Stimulated activated naive CD8-positive, alpha-beta T cell treated with anti-CD3 and anti-CD28 coated beads, Interleukin-15, Interleukin-2, amounts not matched to agents 100 ng/mL and 50 ng/mL, for 24 hours (primary cell): Measurements from ENCODE around the gene RBM34.

Source experiments
- H3K27ac Mint-ChIP-seq: one replicate; pipeline ENCODE4 v1.8.0; 2021; ENCODE audit warnings: mild to moderate bottlenecking, mixed read lengths
- H3K27me3 Mint-ChIP-seq: one replicate; pipeline ENCODE4 v1.8.0; 2021; ENCODE audit warnings: mixed read lengths
- H3K36me3 Mint-ChIP-seq: one replicate; pipeline ENCODE4 v1.8.0; 2021; ENCODE audit warnings: low read depth, mixed read lengths
- H3K4me1 Mint-ChIP-seq: one replicate; pipeline ENCODE4 v1.8.0; 2021; ENCODE audit warnings: low read depth, mixed read lengths
- H3K4me3 Mint-ChIP-seq: one replicate; pipeline ENCODE4 v1.8.0; 2021; ENCODE audit warnings: mild to moderate bottlenecking, mixed read lengths
- H3K9me3 Mint-ChIP-seq: one replicate; pipeline ENCODE4 v1.8.0; 2021; ENCODE audit warnings: mixed read lengths

RBM34 gene

GRCh38 chr1:235112297-235113182 is 48.5 kb downstream of the RBM34 start:
- Mint-ChIP-seq H3K4me3 (no peak overlapping the region), H3K4me1 (peaks cover under 1% of the 10 kb centered on the region), H3K9me3 (no peaks in the 10 kb centered on the region), H3K36me3 (peaks cover 79% of the 10 kb centered on the region), H3K27ac (no peak overlapping the region), H3K27me3 (no peaks in the 10 kb centered on the region)

GRCh38 chr1:235111107-235111506 is 49.9 kb downstream of the RBM34 start:
- Mint-ChIP-seq H3K4me1 (peaks cover 11% of the 10 kb centered on the region), H3K36me3 (peaks cover 85% of the 10 kb centered on the region), H3K9me3 (no peaks in the 10 kb centered on the region), H3K27me3 (no peaks in the 10 kb centered on the region), H3K4me3 (no peak overlapping the region), H3K27ac (no peak overlapping the region)

- no peak overlapping the region for H3K27ac Mint-ChIP-seq
- H3K4me3 Mint-ChIP-seq, result no peak overlapping the region
- peaks cover 30% of the 10 kb centered on the region for H3K4me1 Mint-ChIP-seq
- no peaks in the 10 kb centered on the region for H3K27me3 Mint-ChIP-seq
- H3K9me3 Mint-ChIP-seq, result no peaks in the 10 kb centered on the region
- peaks cover 74% of the 10 kb centered on the region for H3K36me3 Mint-ChIP-seq
Measured at GRCh38 chr1:235108876-235109275, 52.2 kb downstream of the RBM34 start.

- H3K27me3 Mint-ChIP-seq, result no peaks in the 10 kb centered on the region
- H3K36me3 Mint-ChIP-seq, result peaks cover 70% of the 10 kb centered on the region
- H3K27ac Mint-ChIP-seq, result no peak overlapping the region
Measured at GRCh38 chr1:235108185-235108593, 52.9 kb downstream of the RBM34 start.

GRCh38 chr1:235107368-235108184 is 53.5 kb downstream of the RBM34 start:
- Mint-ChIP-seq H3K36me3 (peaks cover 64% of the 10 kb centered on the region), H3K27ac (no peak overlapping the region), H3K27me3 (no peaks in the 10 kb centered on the region), H3K9me3 (no peaks in the 10 kb centered on the region), H3K4me3 (no peak overlapping the region), H3K4me1 (peaks cover 39% of the 10 kb centered on the region)

More at GRCh38 chr1:235108185-235108593, 52.9 kb downstream of the RBM34 start:
- Mint-ChIP-seq H3K9me3 (no peaks in the 10 kb centered on the region), H3K4me3 (no peak overlapping the region), H3K4me1 (peaks cover 34% of the 10 kb centered on the region)

GRCh38 chr1:235106457-235106856 is 54.6 kb downstream of the RBM34 start:
- H3K9me3 Mint-ChIP-seq, result no peaks in the 10 kb centered on the region
- H3K27ac Mint-ChIP-seq, result no peak overlapping the region
- peaks cover 4% of the 10 kb centered on the region for H3K27me3 Mint-ChIP-seq
- peaks cover 56% of the 10 kb centered on the region for H3K36me3 Mint-ChIP-seq
- no peak overlapping the region for H3K4me3 Mint-ChIP-seq
- H3K4me1 Mint-ChIP-seq, result peaks cover 46% of the 10 kb centered on the region

- H3K27me3 Mint-ChIP-seq, result peaks cover 4% of the 10 kb centered on the region
- H3K9me3 Mint-ChIP-seq, result no peaks in the 10 kb centered on the region
- H3K4me1 Mint-ChIP-seq, result peaks cover 46% of the 10 kb centered on the region
- peaks cover 45% of the 10 kb centered on the region for H3K36me3 Mint-ChIP-seq
- no peak overlapping the region for H3K4me3 Mint-ChIP-seq
- no peak overlapping the region for H3K27ac Mint-ChIP-seq
Measured at GRCh38 chr1:235105051-235106043, 55.7 kb downstream of the RBM34 start.

GRCh38 chr1:235102993-235103411 is 58.0 kb downstream of the RBM34 start:
- Mint-ChIP-seq H3K4me3 (no peak overlapping the region), H3K27ac (no peak overlapping the region), H3K4me1 (peaks cover 46% of the 10 kb centered on the region)

GRCh38 chr1:235102259-235102582 is 58.8 kb downstream of the RBM34 start:
- H3K4me1 Mint-ChIP-seq, result peaks cover 43% of the 10 kb centered on the region
- peaks cover 4% of the 10 kb centered on the region for H3K27me3 Mint-ChIP-seq
- H3K27ac Mint-ChIP-seq, result no peak overlapping the region
- no peaks in the 10 kb centered on the region for H3K9me3 Mint-ChIP-seq
- peaks cover 19% of the 10 kb centered on the region for H3K36me3 Mint-ChIP-seq
- no peak overlapping the region for H3K4me3 Mint-ChIP-seq

More at GRCh38 chr1:235102993-235103411, 58.0 kb downstream of the RBM34 start:
- Mint-ChIP-seq H3K9me3 (no peaks in the 10 kb centered on the region), H3K36me3 (peaks cover 24% of the 10 kb centered on the region), H3K27me3 (peaks cover 4% of the 10 kb centered on the region)

GRCh38 chr1:235101558-235102258 is 59.3 kb downstream of the RBM34 start:
- Mint-ChIP-seq H3K9me3 (no peaks in the 10 kb centered on the region), H3K4me3 (no peak overlapping the region), H3K27me3 (peaks cover 4% of the 10 kb centered on the region), H3K4me1 (peaks cover 39% of the 10 kb centered on the region), H3K36me3 (peaks cover 14% of the 10 kb centered on the region), H3K27ac (no peak overlapping the region)

GRCh38 chr1:235100194-235100772 is 60.8 kb downstream of the RBM34 start:
- Mint-ChIP-seq H3K4me3 (no peak overlapping the region), H3K4me1 (peaks cover 29% of the 10 kb centered on the region), H3K9me3 (no peaks in the 10 kb centered on the region), H3K27ac (no peak overlapping the region), H3K36me3 (peaks cover 9% of the 10 kb centered on the region), H3K27me3 (peaks cover 4% of the 10 kb centered on the region)

- Mint-ChIP-seq H3K4me3 (no peak overlapping the region), H3K9me3 (no peaks in the 10 kb centered on the region), H3K27me3 (peaks cover 4% of the 10 kb centered on the region), H3K4me1 (peaks cover 19% of the 10 kb centered on the region), H3K36me3 (peaks cover 4% of the 10 kb centered on the region), H3K27ac (no peak overlapping the region)
Measured at GRCh38 chr1:235098991-235099390, 62.1 kb downstream of the RBM34 start.

- Mint-ChIP-seq H3K4me3 (no peak overlapping the region), H3K27ac (no peak overlapping the region), H3K9me3 (no peaks in the 10 kb centered on the region), H3K36me3 (no peaks in the 10 kb centered on the region), H3K4me1 (peaks cover 19% of the 10 kb centered on the region), H3K27me3 (peaks cover 4% of the 10 kb centered on the region)
Measured at GRCh38 chr1:235098547-235098946, 62.5 kb downstream of the RBM34 start.
